GM21367 (cell line): ENCODE results near the gene CISTR.
"Not testable (repeated sequence)": the region's sequence is repeated elsewhere in the genome, so short reads cannot be mapped to it uniquely, and the experiment has no call there.

Experiments
- ATAC-seq: cut with Tn5 transposase; IDR thresholded peaks from one replicate; pipeline ENCODE4 v1.9.1; 2021; ENCODE audit not compliant: unreplicated experiment

The CISTR gene

DNA sequence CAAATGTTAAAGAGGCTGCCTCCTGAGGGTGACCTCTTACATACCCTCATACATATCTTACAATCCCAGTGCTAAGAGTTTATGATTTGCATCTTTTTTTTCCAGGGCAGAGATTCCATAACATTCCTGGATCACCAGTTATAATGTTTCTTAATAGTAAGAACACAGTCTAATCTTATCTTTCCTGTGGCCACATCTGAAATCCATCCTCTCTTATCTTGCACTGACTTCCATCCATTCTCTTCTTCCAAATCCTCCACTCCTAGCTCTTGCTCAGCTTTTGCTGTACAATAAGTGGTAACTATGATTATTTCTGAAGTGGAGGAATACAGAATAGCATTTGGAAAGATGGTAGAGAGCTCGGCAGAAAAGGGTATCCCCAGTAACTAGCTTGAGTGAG, 30.8 kb downstream of the CISTR start:
- no peak for ATAC-seq

GRCh38 chr12:53719649-53720048, 32.1 kb downstream of the CISTR start:
- ATAC-seq, result no peak

GRCh38 chr12:53718567-53718966, 33.2 kb downstream of the CISTR start:
- not testable (repeated sequence) for ATAC-seq

DNA sequence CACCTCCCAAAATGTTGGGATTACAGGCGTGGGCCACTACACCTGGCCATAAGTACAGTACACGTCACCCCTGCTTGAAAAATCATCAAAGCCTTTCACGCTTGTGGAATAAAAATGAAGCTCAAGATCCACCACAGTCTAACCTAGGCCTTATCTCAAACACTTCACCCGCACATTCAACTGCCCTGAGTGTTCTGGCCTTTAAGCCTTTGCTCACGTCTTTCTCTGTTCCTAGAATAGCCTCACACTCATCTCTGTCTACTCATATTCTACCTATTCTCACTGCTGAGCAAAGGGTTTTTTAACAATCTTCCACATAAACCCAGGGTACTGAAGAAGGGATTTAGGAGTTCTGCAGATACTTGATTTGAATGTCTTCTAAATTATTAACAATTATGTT, 34.5 kb downstream of the CISTR start:
- no peak for ATAC-seq

- no peak for ATAC-seq
These were observed 37.8 kb downstream of the CISTR start for GRCh38 chr12:53714004-53714403.

GRCh38 chr12:53713516-53713915, 38.3 kb downstream of the CISTR start:
- ATAC-seq, result no peak

DNA sequence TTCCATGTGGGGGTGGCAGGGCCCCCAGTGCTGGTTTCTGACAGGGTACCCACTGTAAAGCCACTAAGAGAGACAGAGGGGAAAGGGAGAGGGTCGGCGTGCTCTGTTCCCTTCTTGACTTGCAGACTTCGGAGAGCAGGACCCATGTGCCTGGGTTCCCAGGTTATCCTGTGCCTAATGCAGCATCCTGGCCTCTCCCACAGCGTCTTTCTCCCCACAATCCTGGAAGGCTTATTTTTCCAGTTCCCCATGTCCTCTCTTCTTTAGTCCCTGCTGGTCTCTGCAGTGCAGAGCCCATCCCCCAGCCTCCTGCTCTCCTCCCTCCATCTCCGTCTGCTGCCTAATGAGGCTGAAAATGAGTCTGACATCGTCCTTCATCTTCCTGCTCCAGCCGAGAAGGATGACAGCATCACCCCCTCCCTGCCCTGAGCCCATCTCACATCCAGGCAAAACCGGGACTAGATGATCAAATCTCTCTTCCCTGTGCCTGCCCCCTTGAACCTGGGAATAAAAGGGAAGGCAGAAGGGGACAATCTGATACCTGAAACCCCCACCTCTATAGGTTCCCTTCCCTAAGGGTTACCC, 39.6 kb downstream of the CISTR start:
- ATAC-seq, result no peak

GRCh38 chr12:53710091-53710490, 41.7 kb downstream of the CISTR start:
- ATAC-seq, result no peak

- no peak for ATAC-seq
These were observed 42.1 kb downstream of the CISTR start for GRCh38 chr12:53709671-53710070.

DNA sequence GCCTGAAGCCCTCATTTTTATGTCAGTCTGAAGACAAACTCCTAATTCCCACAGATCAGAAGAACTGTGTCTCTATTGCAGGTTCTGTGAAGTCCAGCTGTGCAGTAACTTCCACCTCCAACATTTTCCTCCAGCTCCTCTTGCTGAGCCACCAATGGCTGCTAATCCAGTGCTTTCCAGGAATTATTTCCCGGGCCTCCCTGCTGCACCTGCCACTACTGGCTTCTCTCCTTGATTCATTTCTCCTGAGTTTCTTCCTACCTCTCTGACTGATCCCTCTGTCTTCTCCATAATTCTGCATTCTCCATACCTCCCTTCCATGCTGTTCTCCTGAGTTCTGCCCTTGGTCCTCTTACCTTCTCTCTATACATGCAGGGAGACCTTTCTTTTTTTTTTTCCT, 45.7 kb downstream of the CISTR start:
- ATAC-seq, result no peak

- no peak for ATAC-seq
These were observed 48.0 kb downstream of the CISTR start for GRCh38 chr12:53703756-53704155.

- ATAC-seq, result no peak
These were observed 50.1 kb downstream of the CISTR start for GRCh38 chr12:53701518-53702264.

- no peak for ATAC-seq
These were observed 51.2 kb downstream of the CISTR start for GRCh38 chr12:53700567-53700966.

DNA sequence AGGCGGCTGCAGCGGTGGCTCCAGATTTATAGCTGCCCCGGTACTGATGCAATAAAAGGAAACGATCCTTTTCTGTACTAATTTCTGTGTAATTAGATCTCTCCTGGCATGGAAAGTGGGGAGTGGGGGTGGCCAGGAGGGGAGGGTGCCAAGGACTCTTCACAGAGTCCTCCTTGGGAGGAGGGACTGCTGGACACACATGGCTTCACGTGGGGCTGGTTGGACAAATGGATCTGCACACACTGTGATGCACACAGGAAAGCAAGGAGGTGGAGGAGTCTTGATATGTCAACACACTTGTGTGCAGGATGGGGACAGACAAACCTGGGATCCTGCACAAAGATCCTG, 52.1 kb downstream of the CISTR start:
- no peak for ATAC-seq

- no peak for ATAC-seq
These were observed 52.7 kb downstream of the CISTR start for GRCh38 chr12:53698948-53699677.

DNA sequence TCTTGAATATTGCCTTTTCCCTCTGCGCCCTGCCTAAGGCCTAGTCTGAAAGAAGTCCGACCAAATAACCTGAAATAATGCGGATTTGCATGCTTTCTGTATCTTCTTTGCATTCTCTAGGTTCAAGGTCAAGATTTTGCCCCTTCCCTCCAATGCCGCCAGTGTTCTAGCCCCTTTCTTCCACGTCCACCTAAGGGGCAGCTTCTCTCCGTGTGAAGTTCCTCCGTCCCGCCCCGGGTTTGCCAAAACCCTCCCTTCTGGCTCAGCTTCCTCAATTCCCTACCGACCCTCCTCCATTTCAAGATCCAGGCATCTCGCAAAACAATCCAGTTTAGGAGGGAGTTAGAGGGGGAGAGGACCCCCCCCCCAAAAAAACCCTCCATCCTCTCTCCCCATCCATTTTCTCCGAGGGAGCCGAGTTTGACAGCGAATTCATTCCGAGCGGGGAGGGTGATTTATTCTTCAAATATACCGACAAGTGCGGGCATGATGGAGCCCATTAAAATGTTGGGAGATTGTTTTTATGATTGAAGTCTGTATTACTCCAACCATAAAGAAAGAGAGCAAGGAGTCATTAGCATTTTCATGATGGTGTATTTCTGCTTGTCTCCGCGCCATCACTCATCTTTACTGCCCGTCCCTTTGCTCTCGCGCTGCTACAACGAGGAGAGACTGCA, 55.0 kb downstream of the CISTR start:
- ATAC-seq, result no peak
